HepG2 (cell line): ENCODE measurements around the gene DCUN1D4. TPM values are rescaled to one million over a fixed set of nuclear protein-coding genes. Genes with fewer than 3 reads are reported as not detected.

Source experiments
- ARHGAP35 ChIP-seq: sonication (generic); formaldehyde crosslinking; IDR thresholded peaks from 2 replicates; pipeline ENCODE4 v1.9.0; 2022; ENCODE audit warnings: mild to moderate bottlenecking, inconsistent platforms, moderate library complexity, missing genetic modification reagents, borderline replicate concordance
- EHMT2 ChIP-seq: fragments of 200-600 bp; sonication (generic); IDR thresholded peaks from 2 replicates; pipeline ENCODE4 v1.7.0; 2017; ENCODE audit warnings: antibody characterized with exemption, low read depth, low read length, borderline replicate concordance
- FOXK2 ChIP-seq: fragments of 450-650 bp; IDR thresholded peaks from 2 replicates; pipeline ENCODE4 v1.6.1; 2016
- HDAC2 ChIP-seq: sonication (generic); formaldehyde crosslinking; IDR thresholded peaks from 2 replicates; pipeline ENCODE4 v1.4.0; 2020; ENCODE audit warnings: missing genetic modification reagents
- HIVEP1 ChIP-seq: sonication (generic); formaldehyde crosslinking; IDR thresholded peaks from 2 replicates; pipeline ENCODE4 v1.4.0; 2020; ENCODE audit warnings: mild to moderate bottlenecking, missing genetic modification reagents
- HNRNPH1 ChIP-seq: fragments of 200-400 bp; formaldehyde crosslinking; optimal IDR thresholded peaks from 2 replicates; pipeline ENCODE3; 2017; ENCODE audit warnings: mild to moderate bottlenecking, low read depth, low read length
- HOXA7 ChIP-seq: sonication (generic); formaldehyde crosslinking; IDR thresholded peaks from 2 replicates; pipeline ENCODE4 v1.8.1; 2022; ENCODE audit warnings: mild to moderate bottlenecking, missing genetic modification reagents, moderate library complexity
- KDM2A ChIP-seq: sonication (generic); formaldehyde crosslinking; IDR thresholded peaks from 2 replicates; pipeline ENCODE4 v1.4.0; 2020; ENCODE audit warnings: low read depth, missing genetic modification reagents, borderline replicate concordance
- KLF15 ChIP-seq: sonication (generic); formaldehyde crosslinking; IDR thresholded peaks from 2 replicates; pipeline ENCODE4 v1.8.1; 2023; ENCODE audit warnings: borderline replicate concordance, mild to moderate bottlenecking, inconsistent platforms, missing genetic modification reagents, mixed read lengths
- MATR3 ChIP-seq: sonication (generic); formaldehyde crosslinking; IDR thresholded peaks from 2 replicates; pipeline ENCODE4 v1.4.0; 2020; ENCODE audit warnings: missing genetic modification reagents
- MED1 ChIP-seq: sonication (generic); formaldehyde crosslinking; IDR thresholded peaks from 2 replicates; pipeline ENCODE4 v1.4.0; 2020; ENCODE audit warnings: missing genetic modification reagents
- MYC ChIP-seq: sonication (generic); formaldehyde crosslinking; IDR thresholded peaks from 2 replicates; pipeline ENCODE4 v1.9.0; 2021; ENCODE audit warnings: missing genetic modification reagents, borderline replicate concordance
- NFE2L1 ChIP-seq: sonication (generic); formaldehyde crosslinking; IDR thresholded peaks from 2 replicates; pipeline ENCODE4 v1.4.0; 2020; ENCODE audit warnings: missing genetic modification reagents, mild to moderate bottlenecking, borderline replicate concordance
- NFKBIZ ChIP-seq: IDR thresholded peaks from 2 replicates; pipeline ENCODE4 v1.6.1; 2018; ENCODE audit warnings: missing genetic modification reagents, missing compliant biosample characterization
- NR3C1 ChIP-seq: sonication (generic); formaldehyde crosslinking; IDR thresholded peaks from 2 replicates; pipeline ENCODE4 v1.4.0; 2020; ENCODE audit warnings: missing genetic modification reagents
- RCOR2 ChIP-seq: IDR thresholded peaks from 2 replicates; pipeline ENCODE4 v1.6.1; 2016; ENCODE audit warnings: missing biosample characterization, missing genetic modification reagents
- RORA ChIP-seq: sonication (generic); formaldehyde crosslinking; IDR thresholded peaks from 2 replicates; pipeline ENCODE4 v1.5.0; 2020; ENCODE audit warnings: mild to moderate bottlenecking, missing genetic modification reagents, moderate library complexity
- RXRB ChIP-seq: IDR thresholded peaks from 2 replicates; pipeline ENCODE4 v1.6.1; 2016; ENCODE audit warnings: borderline replicate concordance, missing genetic modification reagents, missing compliant biosample characterization
- SALL2 ChIP-seq: sonication (generic); formaldehyde crosslinking; IDR thresholded peaks from 2 replicates; pipeline ENCODE4 v1.8.1; 2023; ENCODE audit warnings: mild to moderate bottlenecking, missing genetic modification reagents, inconsistent platforms
- SOX6 ChIP-seq, 2 experiments: fragments of 450-650 bp in 1 of 2; sonication (generic) in 1 of 2; formaldehyde crosslinking in 1 of 2; IDR thresholded peaks; 2 replicates each; pipeline versions ENCODE4 v1.4.0 to v1.6.1; 2017 to 2020; ENCODE audit warnings: antibody characterized with exemption in 1 of 2, mild to moderate bottlenecking in 1 of 2, missing genetic modification reagents in 1 of 2
- STAG1 ChIP-seq: sonication (generic); formaldehyde crosslinking; IDR thresholded peaks from 2 replicates; pipeline ENCODE4 v1.4.0; 2020; ENCODE audit warnings: missing genetic modification reagents
- ZC3H4 ChIP-seq: sonication (generic); formaldehyde crosslinking; IDR thresholded peaks from 2 replicates; pipeline ENCODE4 v1.4.0; 2020; ENCODE audit warnings: missing genetic modification reagents, borderline replicate concordance
- ZFP36L2 ChIP-seq: sonication (generic); formaldehyde crosslinking; IDR thresholded peaks from 2 replicates; pipeline ENCODE4 v1.4.0; 2020; ENCODE audit warnings: missing genetic modification reagents
- ZMYM2 ChIP-seq: sonication (generic); formaldehyde crosslinking; IDR thresholded peaks from 2 replicates; pipeline ENCODE4 v1.8.0; 2022; ENCODE audit warnings: mild to moderate bottlenecking, missing genetic modification reagents
- ZNF335 ChIP-seq: sonication (generic); formaldehyde crosslinking; IDR thresholded peaks from 2 replicates; pipeline ENCODE4 v1.4.0; 2020; ENCODE audit warnings: missing genetic modification reagents
- ZNF644 ChIP-seq: IDR thresholded peaks from 2 replicates; pipeline ENCODE4 v1.6.1; 2016; ENCODE audit warnings: low read depth
- ZNF766 ChIP-seq: sonication (generic); formaldehyde crosslinking; IDR thresholded peaks from 2 replicates; pipeline ENCODE4 v1.5.0; 2020; ENCODE audit warnings: missing genetic modification reagents, borderline replicate concordance
- polyA plus RNA-seq, 8 experiments: library from polyadenylated mRNA; depleted of rRNA in 3 of 8; stranded (reverse) in 7 of 8; unstranded in 1 of 8; fragments of >200 nt; fragmentation: Illumina TruSeq in 4 of 8; extraction: Trizol in 4 of 8; gene quantifications; 2 replicates each; pipeline versions ENCODE4 v1.2.1 to v1.2.3, GENCODE V29; 2011 to 2016; ENCODE audit warnings: low read depth in 4 of 8, missing spikeins in 1 of 8, mixed read lengths in 1 of 8; ENCODE audit not compliant: insufficient read depth in 1 of 8
- total RNA-seq, 5 experiments: library from RNA; depleted of rRNA; stranded (reverse); fragments of >200 nt; fragmentation: Illumina TruSeq; extraction: Trizol; gene quantifications; 2 replicates each; pipeline ENCODE4 v1.2.3, GENCODE V29; 2016; ENCODE audit warnings: low read depth in 1 of 5
- TF ChIP-seq, protein P1 (sequence below): sonication (generic); formaldehyde crosslinking; IDR thresholded peaks from 2 replicates; pipeline ENCODE4 v1.5.1; 2020; ENCODE audit warnings: missing genetic modification reagents, mild to moderate bottlenecking, borderline replicate concordance
- TF ChIP-seq, protein P2 (sequence below): sonication (generic); formaldehyde crosslinking; conservative IDR thresholded peaks from 2 replicates; pipeline ENCODE4 v1.8.0; 2022; ENCODE audit warnings: mild to moderate bottlenecking, moderate library complexity, missing genetic modification reagents

Gene DCUN1D4
- total and polyA plus RNA-seq, 2 of the 13 experiments (the other 11 are each of a cell fraction or from before 2014, with no cell fraction given), result 27.9 to 44.4 TPM

DNA sequence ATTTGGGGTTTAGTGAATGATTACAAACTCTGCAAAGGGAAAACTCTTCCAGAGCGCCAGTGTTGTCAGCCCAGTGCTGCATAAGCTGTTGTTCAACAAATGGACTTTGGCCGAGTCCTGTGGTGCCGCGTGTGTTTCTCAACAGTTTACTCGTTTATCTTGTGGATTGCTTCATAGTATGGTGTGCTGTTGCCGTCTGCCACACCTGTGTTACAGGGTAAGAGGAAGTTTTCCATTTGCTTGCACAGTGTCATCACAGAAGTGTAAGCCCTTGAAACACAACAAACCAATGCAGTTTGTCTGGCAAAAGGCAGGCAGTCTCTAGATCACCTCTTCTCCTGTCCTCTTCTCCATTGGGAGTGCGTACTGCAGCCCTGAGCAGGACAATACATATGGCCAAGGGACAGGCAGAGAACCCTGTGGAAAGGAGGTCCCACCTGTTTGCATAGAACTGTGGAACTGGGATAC is 66.3 kb downstream of the DCUN1D4 start (continued):
- TF ChIP-seq MED1 (CRISPR knock-in tag), result peak; percentile 97
- TF ChIP-seq ZNF766 (CRISPR knock-in tag), result peak; percentile 92; the same call in 1 of the 2 replicates
- TF ChIP-seq ZC3H4, result no peak
- TF ChIP-seq STAG1 (CRISPR knock-in tag), result no peak; the same call in 1 of the 2 replicates
- peak; percentile 92 for TF ChIP-seq RXRB
- no peak; the same call in 1 of the 2 replicates for TF ChIP-seq ZMYM2 (CRISPR knock-in tag)
- peak; percentile 91 for TF ChIP-seq SALL2 (CRISPR knock-in tag)
- TF ChIP-seq KDM2A (CRISPR knock-in tag), result peak; percentile 90
- TF ChIP-seq, protein P1, sequence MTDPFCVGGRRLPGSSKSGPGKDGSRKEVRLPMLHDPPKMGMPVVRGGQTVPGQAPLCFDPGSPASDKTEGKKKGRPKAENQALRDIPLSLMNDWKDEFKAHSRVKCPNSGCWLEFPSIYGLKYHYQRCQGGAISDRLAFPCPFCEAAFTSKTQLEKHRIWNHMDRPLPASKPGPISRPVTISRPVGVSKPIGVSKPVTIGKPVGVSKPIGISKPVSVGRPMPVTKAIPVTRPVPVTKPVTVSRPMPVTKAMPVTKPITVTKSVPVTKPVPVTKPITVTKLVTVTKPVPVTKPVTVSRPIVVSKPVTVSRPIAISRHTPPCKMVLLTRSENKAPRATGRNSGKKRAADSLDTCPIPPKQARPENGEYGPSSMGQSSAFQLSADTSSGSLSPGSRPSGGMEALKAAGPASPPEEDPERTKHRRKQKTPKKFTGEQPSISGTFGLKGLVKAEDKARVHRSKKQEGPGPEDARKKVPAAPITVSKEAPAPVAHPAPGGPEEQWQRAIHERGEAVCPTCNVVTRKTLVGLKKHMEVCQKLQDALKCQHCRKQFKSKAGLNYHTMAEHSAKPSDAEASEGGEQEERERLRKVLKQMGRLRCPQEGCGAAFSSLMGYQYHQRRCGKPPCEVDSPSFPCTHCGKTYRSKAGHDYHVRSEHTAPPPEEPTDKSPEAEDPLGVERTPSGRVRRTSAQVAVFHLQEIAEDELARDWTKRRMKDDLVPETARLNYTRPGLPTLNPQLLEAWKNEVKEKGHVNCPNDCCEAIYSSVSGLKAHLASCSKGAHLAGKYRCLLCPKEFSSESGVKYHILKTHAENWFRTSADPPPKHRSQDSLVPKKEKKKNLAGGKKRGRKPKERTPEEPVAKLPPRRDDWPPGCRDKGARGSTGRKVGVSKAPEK, result peak; percentile 82; the same call in 1 of the 2 replicates
- TF ChIP-seq RCOR2 (CRISPR knock-in tag), result peak; percentile 90
- no peak for TF ChIP-seq HNRNPH1
- peak; percentile 98 for TF ChIP-seq HDAC2 (CRISPR knock-in tag)
- TF ChIP-seq EHMT2, result peak; percentile 96; the same call in 1 of the 2 replicates
- TF ChIP-seq, protein P2, sequence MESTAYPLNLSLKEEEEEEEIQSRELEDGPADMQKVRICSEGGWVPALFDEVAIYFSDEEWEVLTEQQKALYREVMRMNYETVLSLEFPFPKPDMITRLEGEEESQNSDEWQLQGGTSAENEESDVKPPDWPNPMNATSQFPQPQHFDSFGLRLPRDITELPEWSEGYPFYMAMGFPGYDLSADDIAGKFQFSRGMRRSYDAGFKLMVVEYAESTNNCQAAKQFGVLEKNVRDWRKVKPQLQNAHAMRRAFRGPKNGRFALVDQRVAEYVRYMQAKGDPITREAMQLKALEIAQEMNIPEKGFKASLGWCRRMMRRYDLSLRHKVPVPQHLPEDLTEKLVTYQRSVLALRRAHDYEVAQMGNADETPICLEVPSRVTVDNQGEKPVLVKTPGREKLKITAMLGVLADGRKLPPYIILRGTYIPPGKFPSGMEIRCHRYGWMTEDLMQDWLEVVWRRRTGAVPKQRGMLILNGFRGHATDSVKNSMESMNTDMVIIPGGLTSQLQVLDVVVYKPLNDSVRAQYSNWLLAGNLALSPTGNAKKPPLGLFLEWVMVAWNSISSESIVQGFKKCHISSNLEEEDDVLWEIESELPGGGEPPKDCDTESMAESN (CRISPR knock-in tag), result peak; percentile 96
- TF ChIP-seq FOXK2, result peak; percentile 93
- no peak for TF ChIP-seq NFE2L1
- no peak for TF ChIP-seq KLF15 (CRISPR knock-in tag)
- no peak for TF ChIP-seq NR3C1
- TF ChIP-seq ZNF644 (CRISPR knock-in tag), result peak; percentile 96
- TF ChIP-seq RORA (CRISPR knock-in tag), result 0 out of 2 replicates have a peak, but pooled peaks have one; percentile 40
- no peak for TF ChIP-seq MATR3 (CRISPR knock-in tag)
- no peak; the same call in 1 of the 2 replicates for TF ChIP-seq HIVEP1
- TF ChIP-seq ARHGAP35, result peak; percentile 38; the same call in 1 of the 2 replicates
- peak; percentile 87 for TF ChIP-seq ZNF335 (CRISPR knock-in tag)
- TF ChIP-seq HOXA7 (CRISPR knock-in tag), result no peak
- TF ChIP-seq MYC (CRISPR knock-in tag), result peak; percentile 89
- TF ChIP-seq ZFP36L2 (CRISPR knock-in tag), result 0 out of 2 replicates have a peak, but pooled peaks have one; percentile 56
- peak; percentile 96 for TF ChIP-seq NFKBIZ (CRISPR knock-in tag)
- no peak for TF ChIP-seq SOX6 (IDR thresholded peaks at IDR 0.05)
- TF ChIP-seq SOX6 (CRISPR knock-in tag; IDR thresholded peaks at IDR 0.05), result peak; percentile 97
